LNCAP (cell line): Measurements from ENCODE around the gene TESMIN.

Experiments
- TF ChIP-seq, protein P1 (sequence below): fragments of 450-650 bp; IDR thresholded peaks from 2 replicates; pipeline ENCODE4 v1.5.1; 2017; ENCODE audit warnings: mild to moderate bottlenecking

Gene TESMIN, protein sequence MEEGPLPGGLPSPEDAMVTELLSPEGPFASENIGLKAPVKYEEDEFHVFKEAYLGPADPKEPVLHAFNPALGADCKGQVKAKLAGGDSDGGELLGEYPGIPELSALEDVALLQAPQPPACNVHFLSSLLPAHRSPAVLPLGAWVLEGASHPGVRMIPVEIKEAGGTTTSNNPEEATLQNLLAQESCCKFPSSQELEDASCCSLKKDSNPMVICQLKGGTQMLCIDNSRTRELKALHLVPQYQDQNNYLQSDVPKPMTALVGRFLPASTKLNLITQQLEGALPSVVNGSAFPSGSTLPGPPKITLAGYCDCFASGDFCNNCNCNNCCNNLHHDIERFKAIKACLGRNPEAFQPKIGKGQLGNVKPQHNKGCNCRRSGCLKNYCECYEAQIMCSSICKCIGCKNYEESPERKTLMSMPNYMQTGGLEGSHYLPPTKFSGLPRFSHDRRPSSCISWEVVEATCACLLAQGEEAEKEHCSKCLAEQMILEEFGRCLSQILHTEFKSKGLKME

DNA sequence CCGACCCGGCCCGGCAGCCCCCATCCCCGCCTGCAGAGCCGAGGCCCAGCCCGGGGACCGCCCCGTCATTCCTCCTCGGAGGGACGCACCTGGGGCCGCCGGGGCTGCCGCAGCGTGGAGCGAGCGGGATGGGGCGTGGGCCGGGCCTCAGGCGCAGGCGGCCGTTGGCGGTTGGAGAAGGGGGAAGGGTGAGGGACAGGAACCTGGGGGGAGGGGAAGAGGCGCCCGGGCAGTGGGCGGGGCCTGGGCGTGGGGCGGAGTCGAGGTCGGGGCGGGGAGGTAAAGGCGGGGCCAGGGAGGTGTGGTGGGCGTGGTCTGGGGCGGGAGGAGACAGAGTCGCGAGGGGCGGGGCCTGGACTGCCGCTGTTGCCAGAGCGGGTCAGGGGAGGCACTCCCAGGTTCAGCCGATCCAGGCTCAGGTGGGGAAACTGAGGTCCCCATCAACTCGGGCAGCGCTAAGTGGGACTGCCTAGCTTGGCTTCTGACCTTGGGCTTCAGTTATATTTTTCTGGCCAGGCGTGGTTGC lies at the start of gene TESMIN:
Gene TESMIN, minus strand, starts transcription at position 190 of the 526 bp plus-strand sequence. CDS start 860 bp downstream, outside the sequence.
- TF ChIP-seq, protein P1, sequence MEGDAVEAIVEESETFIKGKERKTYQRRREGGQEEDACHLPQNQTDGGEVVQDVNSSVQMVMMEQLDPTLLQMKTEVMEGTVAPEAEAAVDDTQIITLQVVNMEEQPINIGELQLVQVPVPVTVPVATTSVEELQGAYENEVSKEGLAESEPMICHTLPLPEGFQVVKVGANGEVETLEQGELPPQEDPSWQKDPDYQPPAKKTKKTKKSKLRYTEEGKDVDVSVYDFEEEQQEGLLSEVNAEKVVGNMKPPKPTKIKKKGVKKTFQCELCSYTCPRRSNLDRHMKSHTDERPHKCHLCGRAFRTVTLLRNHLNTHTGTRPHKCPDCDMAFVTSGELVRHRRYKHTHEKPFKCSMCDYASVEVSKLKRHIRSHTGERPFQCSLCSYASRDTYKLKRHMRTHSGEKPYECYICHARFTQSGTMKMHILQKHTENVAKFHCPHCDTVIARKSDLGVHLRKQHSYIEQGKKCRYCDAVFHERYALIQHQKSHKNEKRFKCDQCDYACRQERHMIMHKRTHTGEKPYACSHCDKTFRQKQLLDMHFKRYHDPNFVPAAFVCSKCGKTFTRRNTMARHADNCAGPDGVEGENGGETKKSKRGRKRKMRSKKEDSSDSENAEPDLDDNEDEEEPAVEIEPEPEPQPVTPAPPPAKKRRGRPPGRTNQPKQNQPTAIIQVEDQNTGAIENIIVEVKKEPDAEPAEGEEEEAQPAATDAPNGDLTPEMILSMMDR: no peak

GRCh38 chr11:68798221-68798813 lies 47.0 kb upstream of the TESMIN start:
- TF ChIP-seq, protein P1: peak; percentile 75

- TF ChIP-seq, protein P1: no peak
Measured at GRCh38 chr11:68796801-68797200, 45.5 kb upstream of the TESMIN start.

DNA sequence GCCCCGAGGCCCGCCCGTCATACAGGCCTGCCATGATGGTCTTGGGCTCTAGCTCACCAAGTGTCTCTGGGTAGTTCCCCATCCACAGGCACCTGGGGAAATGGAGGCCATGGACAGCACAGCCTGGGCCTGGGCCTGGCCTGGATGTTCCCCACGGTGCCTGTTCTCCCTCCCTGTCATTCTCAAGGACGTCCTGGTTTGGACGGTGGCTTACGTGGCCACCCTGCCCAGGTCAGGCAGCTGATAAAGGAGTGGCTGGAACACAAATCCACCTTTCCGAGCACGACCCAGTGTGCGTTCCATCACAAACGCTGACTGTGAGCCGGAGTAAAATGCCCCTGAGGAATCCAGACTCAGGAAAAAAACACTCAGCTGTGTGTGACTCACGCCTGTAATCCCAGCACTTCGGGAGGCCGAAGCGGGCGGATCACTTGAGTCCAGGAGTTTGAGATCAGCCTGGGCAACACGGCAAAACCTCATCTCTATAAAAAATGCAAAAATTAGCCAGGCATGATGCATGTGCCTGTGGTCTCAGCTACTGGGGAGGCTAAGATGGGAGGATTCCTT lies 41.2 kb upstream of the TESMIN start:
- TF ChIP-seq, protein P1: no peak

- TF ChIP-seq, protein P1: no peak
Measured at GRCh38 chr11:68784653-68785052, 33.3 kb upstream of the TESMIN start.

DNA sequence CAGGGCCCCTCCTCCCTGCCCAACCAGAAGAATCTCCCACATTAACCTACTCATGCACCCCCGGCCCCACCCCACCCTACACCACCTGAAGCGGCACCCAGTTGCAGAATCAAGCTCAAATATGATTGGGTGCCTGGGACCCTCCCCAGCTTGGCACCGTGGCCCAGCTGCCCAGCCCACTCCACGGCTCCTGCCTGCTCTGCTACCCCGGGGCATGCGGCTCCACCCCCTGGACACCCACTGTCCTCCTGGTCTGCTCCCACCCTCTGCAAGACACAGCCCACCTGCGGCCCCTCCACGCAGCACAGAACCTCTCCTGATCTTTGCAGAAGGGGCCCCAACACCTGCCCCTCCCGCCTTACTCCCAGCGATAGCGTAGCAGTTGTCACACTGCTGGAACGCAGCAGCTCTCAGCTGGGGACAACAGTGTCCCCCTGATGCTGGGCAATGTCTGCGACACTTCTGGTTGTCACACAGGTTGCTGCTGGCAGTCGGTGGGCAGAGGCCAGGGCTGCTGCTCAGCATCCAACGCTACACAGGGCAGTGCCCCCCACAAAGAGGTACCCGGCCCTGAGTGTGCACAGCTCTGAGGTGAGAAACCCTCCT lies 32.0 kb upstream of the TESMIN start:
- TF ChIP-seq, protein P1: no peak

DNA sequence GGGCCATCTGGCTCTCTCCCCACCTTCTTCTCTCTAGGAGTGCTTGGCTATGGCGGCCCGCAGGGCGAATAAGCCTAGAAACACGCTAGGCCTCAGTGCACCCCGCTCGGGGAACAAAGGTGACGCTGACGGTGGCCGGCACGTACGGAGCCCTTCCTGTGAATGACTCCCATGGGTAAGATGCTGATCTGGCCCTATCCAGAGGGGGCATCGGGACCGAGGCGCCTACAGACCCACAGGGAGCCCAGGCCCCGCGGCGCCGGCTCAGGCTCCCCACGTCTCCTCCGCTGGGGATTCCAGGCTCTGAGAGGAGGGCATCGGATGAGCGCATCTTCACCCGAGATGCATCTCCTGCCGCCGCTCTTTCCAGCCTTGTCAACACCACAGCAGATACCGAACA lies 31.4 kb upstream of the TESMIN start:
- TF ChIP-seq, protein P1: no peak
